Measurements from ENCODE around the gene NCKAP5.

DNA sequence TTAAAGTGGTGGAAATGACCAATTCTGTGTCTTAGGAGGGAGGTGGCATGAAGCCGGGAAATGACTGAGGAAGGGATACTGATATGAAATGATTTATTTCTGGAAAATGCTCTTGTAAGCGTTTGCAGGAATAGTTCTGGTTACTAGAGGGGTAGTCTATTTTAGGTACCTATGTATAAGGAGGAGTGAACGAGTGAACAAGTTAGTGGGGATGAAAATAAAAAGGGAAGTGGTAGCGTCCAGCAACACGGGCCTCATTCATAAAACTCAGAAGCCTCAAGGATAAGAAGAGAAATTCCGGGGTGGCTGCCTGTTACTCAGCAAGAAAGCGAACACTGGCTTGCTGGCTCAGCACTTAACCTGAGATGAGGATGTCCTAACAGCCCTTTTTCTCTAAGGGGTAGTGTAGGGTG is 303.3 kb downstream of the NCKAP5 start:
- TF ChIP-seq, protein P1, sequence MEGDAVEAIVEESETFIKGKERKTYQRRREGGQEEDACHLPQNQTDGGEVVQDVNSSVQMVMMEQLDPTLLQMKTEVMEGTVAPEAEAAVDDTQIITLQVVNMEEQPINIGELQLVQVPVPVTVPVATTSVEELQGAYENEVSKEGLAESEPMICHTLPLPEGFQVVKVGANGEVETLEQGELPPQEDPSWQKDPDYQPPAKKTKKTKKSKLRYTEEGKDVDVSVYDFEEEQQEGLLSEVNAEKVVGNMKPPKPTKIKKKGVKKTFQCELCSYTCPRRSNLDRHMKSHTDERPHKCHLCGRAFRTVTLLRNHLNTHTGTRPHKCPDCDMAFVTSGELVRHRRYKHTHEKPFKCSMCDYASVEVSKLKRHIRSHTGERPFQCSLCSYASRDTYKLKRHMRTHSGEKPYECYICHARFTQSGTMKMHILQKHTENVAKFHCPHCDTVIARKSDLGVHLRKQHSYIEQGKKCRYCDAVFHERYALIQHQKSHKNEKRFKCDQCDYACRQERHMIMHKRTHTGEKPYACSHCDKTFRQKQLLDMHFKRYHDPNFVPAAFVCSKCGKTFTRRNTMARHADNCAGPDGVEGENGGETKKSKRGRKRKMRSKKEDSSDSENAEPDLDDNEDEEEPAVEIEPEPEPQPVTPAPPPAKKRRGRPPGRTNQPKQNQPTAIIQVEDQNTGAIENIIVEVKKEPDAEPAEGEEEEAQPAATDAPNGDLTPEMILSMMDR (IDR thresholded peaks at IDR 0.05): no peak
- TF ChIP-seq POLR2A (IDR thresholded peaks at IDR 0.05): no peak
- no peak for TF ChIP-seq EP300 (IDR thresholded peaks at IDR 0.05)

Data from ovary (tissue), 3 donors.